ENCODE measurements around the gene DNPEP. TPM values are rescaled to one million over a fixed set of nuclear protein-coding genes. Genes with fewer than 3 reads are reported as not detected.

Gene DNPEP
- total and polyA plus RNA-seq, 2 of the 8 experiments (the other 6 are each of a cell fraction or from before 2014, with no cell fraction given), result 59.8 to 109 TPM

DNA sequence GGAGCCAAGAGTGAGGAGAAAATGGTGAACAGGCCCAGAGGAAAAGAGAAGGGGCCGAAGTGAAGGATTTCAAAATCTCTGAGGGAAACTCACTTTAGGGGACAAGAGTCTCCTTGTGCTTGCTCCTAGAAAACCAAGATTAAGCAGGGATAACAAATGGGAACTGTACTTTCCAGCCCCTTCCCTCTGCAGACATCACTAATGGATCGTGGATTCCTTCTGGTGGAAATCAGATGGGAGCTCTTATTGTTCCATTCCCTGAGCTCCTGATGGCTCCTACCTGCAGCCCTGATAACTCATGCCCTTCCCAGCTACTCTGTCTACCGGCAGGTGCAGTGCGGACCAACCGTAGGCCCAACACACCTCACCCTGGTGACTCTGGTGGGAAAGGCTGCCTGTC, 34.6 kb downstream of the DNPEP start:
- Histone ChIP-seq H4K5ac (ENCODE audit: insufficient read length, low read depth, low read length) (no peak overlapping the region), H3K79me1 (ENCODE audit: low read depth, low read length) (no peaks in the 10 kb centered on the region), H3K9me3 (ENCODE audit: insufficient read depth in 2 of 2, low read depth in 1 of 2, low read length in 1 of 2) (no peaks in the 10 kb centered on the region), H3K9ac (replicated peaks in 1 of 4; ENCODE audit: extremely low read depth in 1 of 4, low read depth in 3 of 4, low read length in 3 of 4) (no peak overlapping the region), H3K56ac (replicated peaks; ENCODE audit: insufficient read length, low read depth, low read length) (no peak overlapping the region), H3K14ac (ENCODE audit: insufficient read length) (no peak overlapping the region), H3K23me2 (ENCODE audit: low read depth, low read length) (peaks cover 2% of the 10 kb centered on the region; the same call in 1 of the 2 replicates), H3K27me3 (replicated peaks in 1 of 4; ENCODE audit: control insufficient read depth in 3 of 4, extremely low read depth in 1 of 4, insufficient read depth in 3 of 4, low read length in 3 of 4) (peaks cover 7 to 19% (median 12%) of the 10 kb centered on the region in 4 experiments), H3K27ac (ENCODE audit: low read depth, low read length) (no peak overlapping the region), H3K4ac (replicated peaks; ENCODE audit: insufficient read length, low read depth, low read length) (no peak overlapping the region), H2BK120ac (replicated peaks; ENCODE audit: low read depth, low read length) (no peak overlapping the region), H3K79me2 (ENCODE audit: control insufficient read depth in 1 of 2, insufficient read depth in 2 of 2, low read length in 2 of 2) (no peaks in the 10 kb centered on the region), H3K4me1 (replicated peaks in 1 of 4; ENCODE audit: control insufficient read depth in 3 of 4, insufficient read depth in 4 of 4, low read length in 3 of 4) (peaks cover 0 to 3% (median 2%) of the 10 kb centered on the region in 4 experiments; a peak in 3 of 7 replicates), H4K8ac (ENCODE audit: extremely low read depth, insufficient read depth, low read length) (no peak overlapping the region), H3K36me3 (ENCODE audit: control insufficient read depth in 2 of 4, insufficient read depth in 4 of 4, low read length in 3 of 4) (no peaks in the 10 kb centered on the region), H3K4me3 (ENCODE audit: extremely low read depth in 1 of 4, insufficient read depth in 2 of 4, low read depth in 3 of 4, low read length in 4 of 4) (no peak overlapping the region), H3K4me2 (ENCODE audit: insufficient read depth in 1 of 2, low read depth in 2 of 2, low read length in 2 of 2) (no peak overlapping the region), H2BK20ac (ENCODE audit: low read length) (no peak overlapping the region), H2BK15ac (ENCODE audit: low read length) (no peak overlapping the region), H3K18ac (ENCODE audit: extremely low read depth, low read length) (no peak overlapping the region), H2AFZ (ENCODE audit: low read length) (no peak overlapping the region), H2BK5ac (ENCODE audit: low read depth, low read length) (no peak overlapping the region), H4K20me1 (replicated peaks in 1 of 2; ENCODE audit: control insufficient read depth in 1 of 2, insufficient read depth in 2 of 2, low read length in 2 of 2) (no peaks in the 10 kb centered on the region), H3K23ac (ENCODE audit: insufficient read length) (no peak overlapping the region), H2AK5ac (ENCODE audit: low read depth, low read length) (no peak overlapping the region), H2BK12ac (ENCODE audit: low read depth, low read length) (no peak overlapping the region), H4K91ac (replicated peaks; ENCODE audit: insufficient read length, low read length) (no peak overlapping the region)
- ChIA-PET POLR2A (ENCODE audit: partially characterized antibody) (interaction anchor here (0.6 kb wide), 1 partner anchor 104 kb away, joined by 4 read pairs; no protein-coding TSS in a partner anchor), CTCF (ENCODE audit: partially characterized antibody) (interaction anchor here (0.6 to 8.0 kb wide), 28 partner anchors 8 to 319 kb away, joined by 3 to 91 read pairs (median 4); partner anchors contain the start of genes ANKZF1, ATG9A, GLB1L and RESP18)
- WGBS, 2 experiments (ENCODE audit: extremely low coverage in 1 of 2, insufficient coverage in 1 of 2, insufficient read length in 1 of 2, insufficient replicate concordance in 2 of 2, low coverage in 1 of 2, low lambda C conversion rate in 2 of 2, missing lambda C conversion rate in 1 of 2), result 73% methylated on average over 5 of the region's 5 CpGs; no CpG with 5 or more reads in 1 of the 2 experiments
- TF ChIP-seq SP4 (IDR thresholded peaks at IDR 0.05; ENCODE audit: low read length) (no peak), ASH2L (IDR thresholded peaks at IDR 0.05; ENCODE audit: low read length) (no peak), SIN3A (conservative IDR thresholded peaks at IDR 0.05 in 1 of 2, IDR thresholded peaks at IDR 0.05 in 1 of 2; ENCODE audit: low read depth in 1 of 2, low read length in 2 of 2) (no peak), YY1 (IDR thresholded peaks at IDR 0.05; ENCODE audit: low read depth, low read length) (no peak), KDM5A (IDR thresholded peaks at IDR 0.05; ENCODE audit: low read length) (no peak), KDM4A (IDR thresholded peaks at IDR 0.05; ENCODE audit: low read depth, low read length, severe bottlenecking) (no peak), SP2 (IDR thresholded peaks at IDR 0.05; ENCODE audit: low read length) (no peak), SRF (IDR thresholded peaks at IDR 0.05; ENCODE audit: low read depth, low read length) (no peak), RAD21 (IDR thresholded peaks at IDR 0.05 in 1 of 2, conservative IDR thresholded peaks at IDR 0.05 in 1 of 2; ENCODE audit: low read depth in 2 of 2, low read length in 2 of 2) (no peak), GABPA (IDR thresholded peaks at IDR 0.05; ENCODE audit: borderline replicate concordance, insufficient read depth, low read length) (no peak)
- TF ChIP-seq, protein P1, sequence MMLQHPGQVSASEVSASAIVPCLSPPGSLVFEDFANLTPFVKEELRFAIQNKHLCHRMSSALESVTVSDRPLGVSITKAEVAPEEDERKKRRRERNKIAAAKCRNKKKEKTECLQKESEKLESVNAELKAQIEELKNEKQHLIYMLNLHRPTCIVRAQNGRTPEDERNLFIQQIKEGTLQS (IDR thresholded peaks at IDR 0.05; ENCODE audit: insufficient read depth, low read depth, low read length), result no peak
- FAIRE-seq, result no peak
- DNase-seq (ENCODE audit: low read depth in 1 of 2, low spot score in 2 of 2), result no peak

Data from H1 (cell line).